GM23248 (cell line): Measurements from ENCODE around the gene KLK1.
"Not testable (repeated sequence)": the region's sequence is repeated elsewhere in the genome, so short reads cannot be mapped to it uniquely, and the experiment has no call there.

Experiments
- EZH2 ChIP-seq: fragments of 200-600 bp; sonication (generic); IDR thresholded peaks from 2 replicates; pipeline ENCODE4 v1.6.1; 2018; ENCODE audit warnings: antibody characterized with exemption, mild to moderate bottlenecking; ENCODE audit not compliant: insufficient read depth, poor library complexity, severe bottlenecking
- EZH2phosphoT487 ChIP-seq: fragments of 200-600 bp; sonication (generic); IDR thresholded peaks from 2 replicates; pipeline ENCODE4 v1.6.1; 2018; ENCODE audit warnings: antibody characterized with exemption, moderate library complexity, mild to moderate bottlenecking, low read depth; ENCODE audit not compliant: insufficient read depth

- not testable (repeated sequence) for TF ChIP-seq EZH2, EZH2phosphoT487
These were observed 50.7 kb downstream of the KLK1 start for GRCh38 chr19:50772912-50773311.
